NCI-H526 treated with DMSO at 0.1 percent for 48 hours (cell line): ENCODE measurements around the gene BAZ1A.
A peak's percentile ranks its signal among the peaks of the same experiment; 100 is the strongest.

Source experiments
- DNase-seq: peaks from one replicate; lab custom pipeline; 2025; lab: John Stamatoyannopoulos, UW

BAZ1A gene

DNA sequence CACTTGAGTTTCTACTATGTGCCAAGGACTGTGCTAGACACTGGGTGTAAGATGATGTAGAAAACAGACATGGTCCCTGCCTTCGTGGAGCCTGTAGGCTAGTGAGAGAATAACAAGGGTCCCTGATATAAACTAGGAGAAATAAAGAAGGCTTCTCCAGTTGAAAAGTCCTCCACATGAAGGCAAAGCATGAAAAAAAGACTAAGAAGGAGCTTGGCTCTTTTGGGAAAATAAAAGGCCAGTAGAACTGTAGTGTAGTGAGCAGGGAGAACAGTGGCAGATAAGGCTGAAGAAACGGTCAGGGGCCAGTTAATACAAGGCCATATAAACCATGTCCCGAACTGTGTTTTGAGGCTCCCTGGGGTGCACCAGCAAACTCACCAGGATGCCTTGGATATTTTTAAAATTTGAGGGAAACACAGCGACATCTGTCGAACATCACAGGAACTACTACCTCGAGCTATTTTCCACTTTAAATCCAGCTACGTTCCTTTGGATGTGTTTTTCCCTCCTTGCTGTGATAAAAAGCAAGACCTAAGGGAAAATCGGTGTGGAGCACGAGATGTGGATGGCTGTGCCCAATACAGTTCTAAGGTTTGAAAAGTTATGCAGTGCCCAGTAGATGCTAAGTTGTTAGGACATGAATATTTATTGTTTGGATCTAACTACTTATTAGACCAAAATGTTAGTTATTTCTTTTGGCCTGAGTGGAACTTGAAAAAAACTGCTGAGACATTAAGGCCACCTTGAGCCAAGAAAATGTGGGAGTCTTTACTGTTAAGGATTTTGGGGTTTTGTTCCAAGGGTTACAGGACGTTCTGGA, 152.2 kb downstream of the BAZ1A start:
- DNase-seq, result peak; percentile 23

DNA sequence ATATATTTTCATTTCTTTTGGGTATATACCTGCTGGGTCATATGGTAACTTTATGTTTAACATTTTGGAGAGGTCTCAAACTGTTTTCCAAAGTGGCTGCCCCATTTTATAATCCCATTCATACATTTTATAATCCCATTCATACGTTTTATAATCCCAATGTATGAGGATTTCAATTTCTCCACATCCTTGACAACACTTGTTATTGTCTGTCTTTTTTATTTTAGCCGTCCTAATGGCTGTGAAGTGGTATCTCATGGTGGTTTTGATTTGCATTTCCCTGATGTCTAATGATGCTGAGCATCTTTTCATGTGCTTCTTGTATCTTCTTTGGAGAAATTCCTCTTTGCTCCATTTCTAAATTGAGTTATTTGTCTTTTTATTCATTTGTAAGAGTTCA, 154.0 kb downstream of the BAZ1A start:
- no peak for DNase-seq

DNA sequence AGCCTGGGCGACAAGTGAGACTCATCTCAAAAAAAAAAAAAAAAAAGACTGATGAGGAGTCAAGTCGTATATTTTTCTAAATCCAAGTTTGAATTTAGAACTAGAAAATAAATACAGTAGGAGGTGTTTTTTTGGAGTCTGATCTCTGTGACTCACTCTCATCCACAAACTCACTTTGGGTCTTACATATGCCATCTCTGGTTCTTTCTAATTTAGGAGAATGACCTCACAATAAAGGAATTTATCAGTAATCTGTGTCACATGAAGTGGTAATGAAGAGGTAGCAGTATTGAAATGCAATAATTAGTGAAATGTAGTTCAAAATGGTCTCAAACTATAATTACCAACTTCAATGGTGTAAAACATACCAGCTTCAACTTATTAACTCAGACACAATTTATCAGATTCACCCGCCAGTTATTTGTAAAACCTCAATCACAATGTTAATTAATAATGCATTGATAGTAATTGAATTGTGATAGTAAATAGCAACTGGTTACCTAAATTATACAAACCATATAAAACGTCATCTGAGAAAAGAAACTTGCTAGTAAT, 156.3 kb downstream of the BAZ1A start:
- no peak for DNase-seq

GRCh38 chr14:34715127-34715863, 159.9 kb downstream of the BAZ1A start:
- no peak for DNase-seq

- peak; percentile 77 for DNase-seq
Observed at GRCh38 chr14:34714320-34715126, 160.6 kb downstream of the BAZ1A start, which contains the start of gene CFL2. TSS of gene CFL2 (minus strand) at chr14:34714593. CDS start at chr14:34714540, 53 bp downstream.

- DNase-seq, result peak; percentile 36
Observed at GRCh38 chr14:34713681-34714319, 161.4 kb downstream of the BAZ1A start.

DNA sequence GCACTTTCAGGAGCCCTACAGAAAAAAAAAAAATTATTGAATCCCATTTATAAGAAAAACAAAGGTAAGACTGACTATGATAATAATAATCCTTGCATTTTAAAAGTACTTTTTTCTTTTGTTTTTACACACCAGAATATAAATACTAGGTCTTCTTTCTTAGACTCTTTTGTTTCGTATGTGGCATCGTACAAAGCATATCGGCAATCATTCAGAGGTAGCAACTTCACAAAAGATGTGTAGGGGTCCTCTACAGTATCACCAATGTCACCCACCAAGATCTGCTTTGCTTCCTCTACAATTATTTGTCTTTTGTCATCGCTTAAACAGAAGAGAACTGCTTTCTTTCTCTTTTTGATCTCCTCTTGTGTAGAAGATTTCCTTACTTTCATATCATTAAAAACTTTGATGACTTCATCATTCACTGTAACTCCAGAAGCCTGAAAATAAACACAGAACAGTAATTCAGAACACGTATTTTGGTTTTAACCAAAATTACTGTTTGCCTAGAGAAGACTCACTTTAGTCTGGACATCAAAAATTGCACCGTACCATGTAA, 162.0 kb downstream of the BAZ1A start:
- peak; percentile 24 for DNase-seq

- no peak for DNase-seq
Observed at GRCh38 chr14:34711796-34712712, 163.1 kb downstream of the BAZ1A start.

DNA sequence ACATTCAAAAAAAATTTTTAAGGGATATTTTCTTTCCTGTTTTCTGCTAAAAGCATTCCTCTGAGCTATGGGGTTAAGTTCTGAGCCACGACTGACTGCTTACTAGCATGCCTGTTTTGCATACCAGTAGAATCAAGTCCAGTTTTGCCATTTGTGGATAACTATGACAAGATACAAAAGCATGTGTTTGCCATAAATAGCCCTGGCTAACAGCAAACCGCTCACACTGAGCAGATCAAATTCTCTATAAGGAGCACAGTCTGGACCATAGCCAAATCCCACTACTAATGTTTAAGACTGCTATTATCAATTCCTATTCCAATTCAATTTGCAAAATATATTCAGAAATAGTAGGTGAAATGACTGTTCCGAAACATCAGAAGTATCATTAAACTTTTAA, 164.0 kb downstream of the BAZ1A start:
- peak; percentile 91 for DNase-seq

- no peak for DNase-seq
Observed at GRCh38 chr14:34710744-34711143, 164.4 kb downstream of the BAZ1A start.

DNA sequence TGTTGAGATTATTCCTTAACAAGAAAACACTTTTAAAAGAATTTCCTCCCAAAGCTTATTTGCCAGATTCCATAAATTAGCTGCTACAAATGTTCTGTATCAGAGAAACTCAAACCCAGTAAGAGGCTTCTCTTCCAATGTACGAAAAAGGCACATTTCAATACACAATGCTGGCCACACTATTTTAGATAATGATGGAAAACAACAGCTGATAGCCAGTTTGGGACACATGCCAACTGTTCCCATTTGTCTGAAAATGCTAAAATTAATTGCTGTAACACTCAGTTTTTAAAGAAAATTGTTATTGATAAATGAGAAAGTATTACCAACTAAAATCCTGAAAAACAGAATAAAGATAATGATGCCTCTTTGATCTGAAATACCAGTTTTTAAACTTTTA, 165.2 kb downstream of the BAZ1A start:
- no peak for DNase-seq

DNA sequence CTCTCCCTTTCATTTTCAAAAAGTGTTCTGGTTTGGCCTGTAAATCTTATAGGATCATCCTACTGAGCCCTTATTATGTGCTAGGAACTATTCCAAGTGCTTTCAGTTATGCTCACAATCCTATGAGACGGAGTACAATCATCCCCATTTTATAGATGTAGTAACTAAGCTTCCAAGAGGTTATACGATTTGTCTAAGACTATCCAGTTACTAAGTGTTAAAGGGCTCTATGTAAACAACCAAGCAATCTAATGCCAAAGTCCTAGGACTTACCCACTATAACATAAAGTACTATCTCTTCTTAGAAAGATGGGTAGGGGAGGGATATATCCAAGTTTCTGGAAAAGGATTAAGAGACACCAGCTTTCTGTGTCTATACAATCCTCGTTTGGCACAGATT, 167.4 kb downstream of the BAZ1A start:
- no peak for DNase-seq
